Measurements from ENCODE around the gene EVPL.
"Not testable (repeated sequence)": the region's sequence is repeated elsewhere in the genome, so short reads cannot be mapped to it uniquely, and the experiment has no call there.

EVPL gene

DNA sequence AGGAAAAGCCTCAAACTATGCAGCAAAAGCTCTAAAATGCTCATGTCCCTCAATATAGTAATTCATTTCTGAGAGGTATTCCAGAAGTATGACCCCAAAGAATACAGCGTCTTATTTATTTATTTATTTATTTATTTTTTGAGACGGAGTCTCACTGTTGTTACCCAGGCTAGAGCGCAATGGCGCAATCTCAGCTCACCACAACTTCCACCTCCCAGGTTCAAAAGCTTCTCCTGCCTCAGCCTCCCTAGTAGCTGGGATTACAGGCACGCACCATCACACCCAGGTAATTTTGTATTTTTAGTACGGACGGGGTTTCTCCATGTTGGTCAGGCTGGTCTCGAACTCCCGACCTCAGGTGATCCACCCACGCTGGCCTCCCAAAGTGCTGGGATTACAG is 58.1 kb downstream of the EVPL start:
- DNase-seq (ENCODE audit: low read depth in 1 of 2, low spot score in 1 of 2) = not testable (repeated sequence)

DNA sequence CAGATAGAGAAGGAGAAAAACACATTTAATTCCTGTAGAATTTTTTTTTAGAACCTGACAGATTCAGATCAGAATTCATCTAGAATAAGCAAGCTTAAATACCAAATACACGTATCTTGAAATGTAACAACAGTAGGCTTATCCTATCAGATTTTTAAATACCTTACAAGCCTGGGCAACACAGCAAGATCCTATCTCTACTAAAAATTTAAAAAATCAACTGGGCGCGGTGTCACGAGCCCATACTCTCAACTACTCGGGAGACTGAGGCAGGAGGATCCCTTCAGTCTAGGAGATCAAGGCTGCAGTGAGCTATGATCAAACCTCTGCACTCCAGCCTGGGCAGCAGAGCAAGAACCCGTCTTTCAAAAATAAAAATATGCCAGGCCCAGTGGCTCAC is 61.6 kb downstream of the EVPL start:
- no peak for DNase-seq (ENCODE audit: low read depth in 1 of 2, low spot score in 1 of 2)

DNA sequence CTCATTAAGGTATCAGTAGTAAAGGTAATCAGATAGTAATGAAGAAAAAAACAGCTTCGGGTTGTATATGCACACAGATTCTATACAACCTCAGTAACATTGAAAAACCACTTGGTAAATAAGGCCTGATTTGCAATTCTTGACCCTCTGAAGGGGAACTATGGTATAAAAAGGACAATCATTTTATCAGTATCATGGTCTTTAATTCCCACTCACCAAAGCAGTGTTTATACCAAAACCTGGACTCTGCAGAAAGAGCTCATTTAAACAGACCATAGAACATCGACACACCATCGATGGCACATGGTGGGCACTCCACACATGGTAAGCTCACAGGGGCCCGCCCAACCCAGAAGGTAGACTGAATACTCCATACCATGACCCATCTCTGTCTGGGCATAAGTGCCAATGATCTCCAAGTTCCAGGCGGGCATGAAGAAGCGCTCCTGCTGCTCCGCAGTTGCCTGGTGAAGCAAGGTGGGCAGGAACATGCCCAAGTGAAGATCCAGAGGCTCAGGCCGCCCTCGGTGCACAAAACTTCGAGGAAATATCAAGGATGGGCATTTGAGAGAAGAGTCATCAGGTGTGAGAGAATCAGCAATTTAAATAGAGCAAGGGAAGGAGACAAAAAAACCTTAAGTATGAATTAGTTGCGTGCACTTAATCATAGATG is 67.1 kb downstream of the EVPL start:
- DNase-seq (ENCODE audit: low read depth in 1 of 2, low spot score in 1 of 2) = no peak

DNA sequence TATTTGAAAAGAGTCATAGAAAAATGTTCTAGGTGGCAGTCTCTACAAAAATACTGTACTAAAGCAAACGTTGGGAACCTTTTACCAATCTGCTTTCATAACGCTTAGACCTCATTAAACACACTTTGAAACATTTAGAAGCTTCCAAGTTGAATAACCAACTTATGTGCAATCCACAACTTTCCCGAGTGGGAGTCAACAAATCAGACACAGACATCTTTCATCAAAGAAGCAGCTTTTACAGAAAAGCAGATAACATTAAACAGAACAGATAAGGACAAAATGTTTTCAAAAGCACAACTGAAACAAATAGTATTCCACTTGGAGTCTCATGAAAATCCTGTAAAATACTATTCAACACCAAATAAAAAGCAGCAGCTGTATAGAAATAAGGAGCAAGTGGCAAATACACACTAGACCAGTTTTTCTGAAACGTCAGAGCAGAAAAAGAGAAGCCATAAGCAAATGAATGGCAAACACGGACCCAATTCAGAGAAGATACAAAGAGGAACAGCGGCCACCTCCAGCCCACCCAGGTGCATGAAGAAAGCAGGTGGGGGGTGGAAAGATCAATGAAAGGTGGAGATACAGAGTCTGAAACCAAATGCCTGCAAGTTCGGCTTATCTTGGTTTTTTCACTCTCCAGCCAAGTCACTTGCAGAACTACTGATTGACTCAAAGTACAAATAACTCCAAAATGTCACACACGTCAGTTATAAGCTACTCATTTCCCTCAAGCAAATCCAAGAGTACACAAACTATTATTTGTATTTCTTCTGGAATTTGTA is 67.9 kb downstream of the EVPL start:
- no peak for DNase-seq (ENCODE audit: low read depth in 1 of 2, low spot score in 1 of 2)

All from activated T-helper 1 cell treated with anti-CD3 and anti-CD28 coated beads, Interleukin-2, amount 50 U/mL, for 16 hours (primary cell).